Thyroid gland (tissue), 4 donors: ENCODE measurements around the gene LMO1. TPM values are rescaled to one million over a fixed set of nuclear protein-coding genes. Genes with fewer than 3 reads are reported as not detected.

Source experiments
- DNase-seq, 2 donors: peaks; one replicate each; pipeline ENCODE4 v3.0.0-alpha.2; 2019
- H3K27ac ChIP-seq, 3 donors: fragments of 200-600 bp; sonication (generic); 1 replicate in 2 of 3; 2 replicates in 1 of 3; pipeline ENCODE4 v1.5.1; 2016 to 2019; ENCODE audit warnings: mild to moderate bottlenecking in 1 of 3, moderate library complexity in 1 of 3
- H3K27me3 ChIP-seq: fragments of 200-600 bp; sonication (generic); one replicate; pipeline ENCODE4 v1.5.1; 2019
- H3K36me3 ChIP-seq, 2 donors: fragments of 200-600 bp; sonication (generic); one replicate each; pipeline ENCODE4 v1.5.1; 2016 to 2019
- H3K4me1 ChIP-seq, 2 donors: fragments of 200-600 bp; sonication (generic); one replicate each; pipeline ENCODE4 v1.5.1; 2017 to 2019
- H3K4me3 ChIP-seq, 3 donors: fragments of 200-600 bp; sonication (generic); replicated peaks in 1 of 3; 1 replicate in 2 of 3; 2 replicates in 1 of 3; pipeline ENCODE4 v1.5.1; 2016; ENCODE audit warnings: mild to moderate bottlenecking in 1 of 3
- H3K9me3 ChIP-seq: fragments of 200-600 bp; sonication (generic); one replicate; pipeline ENCODE4 v1.5.1; 2017
- POLR2A ChIP-seq, 2 donors: fragments of 450-650 bp; IDR thresholded peaks; one replicate each; pipeline ENCODE4 v1.6.1; 2017; ENCODE audit warnings: antibody characterized with exemption in 2 of 2, mild to moderate bottlenecking in 2 of 2, moderate library complexity in 1 of 2
- WGBS, 2 donors: methylation state at CpG; one replicate each; pipeline ENCODE4 v1.1.5; 2017; 5-methylcytosine and 5-hydroxymethylcytosine counted together
- intact Hi-C: fragments of 100-400 bp; cut with DNase I; formaldehyde crosslinking; loops from one replicate; pipeline ENCODE4 v1.15.1; 2023
- total RNA-seq, 4 donors: library from RNA; depleted of rRNA; stranded (reverse); fragments of >200 nt; gene quantifications; one replicate each; pipeline ENCODE4 v1.2.3, GENCODE V29; 2016
- TF ChIP-seq, protein P1 (sequence below), 6 experiments: fragments of 200-600 bp in 3 of 6; fragments of 450-650 bp in 3 of 6; sonication (generic) in 3 of 6; IDR thresholded peaks; one replicate each; pipeline ENCODE4 v1.5.1; 2016 to 2019; ENCODE audit warnings: antibody characterized with exemption in 6 of 6, mild to moderate bottlenecking in 2 of 6, inconsistent platforms in 1 of 6, moderate library complexity in 1 of 6

The LMO1 gene
- total RNA-seq, 4 donors from 2014 or later: 0.59 TPM; not detected in 3

DNA sequence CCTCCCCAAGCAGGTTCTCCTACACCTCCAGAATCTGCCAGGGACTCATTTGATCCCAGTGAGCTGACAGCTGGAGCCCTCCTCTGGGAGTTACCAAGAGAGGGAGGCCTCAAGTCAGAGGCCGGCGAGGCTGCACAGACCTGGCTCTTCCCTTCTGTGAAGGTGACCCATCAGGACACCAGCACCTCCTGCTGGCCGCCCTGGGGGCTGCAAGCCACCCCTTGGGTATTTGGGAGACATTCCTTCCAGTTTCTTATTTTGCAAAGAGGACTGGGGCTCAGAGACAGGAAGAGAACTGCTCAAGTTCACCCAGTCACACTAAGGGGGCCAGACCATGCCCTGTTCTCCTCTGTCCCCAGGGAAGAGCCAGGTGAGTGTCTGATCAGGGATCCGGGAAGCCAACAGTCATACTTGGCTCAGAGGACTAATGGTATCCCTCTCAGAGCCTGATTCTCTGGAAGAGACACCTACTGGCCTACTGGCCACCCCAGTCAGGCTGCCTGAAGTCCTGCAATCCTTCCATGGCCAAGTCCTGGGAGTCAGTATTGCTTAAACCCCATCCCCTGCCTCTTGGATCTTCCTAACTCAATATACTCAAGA, 54.4 kb downstream of the LMO1 start:
- Histone ChIP-seq H3K36me3 (no peaks in the 10 kb centered on the region), H3K9me3 (no peaks in the 10 kb centered on the region), H3K27me3 (no peaks in the 10 kb centered on the region), H3K4me1 (no peaks in the 10 kb centered on the region), H3K4me3 (no peak overlapping the region), H3K27ac (no peak overlapping the region)
- no peak for DNase-seq
- no peak for TF ChIP-seq POLR2A (IDR thresholded peaks at IDR 0.05)
- TF ChIP-seq, protein P1, sequence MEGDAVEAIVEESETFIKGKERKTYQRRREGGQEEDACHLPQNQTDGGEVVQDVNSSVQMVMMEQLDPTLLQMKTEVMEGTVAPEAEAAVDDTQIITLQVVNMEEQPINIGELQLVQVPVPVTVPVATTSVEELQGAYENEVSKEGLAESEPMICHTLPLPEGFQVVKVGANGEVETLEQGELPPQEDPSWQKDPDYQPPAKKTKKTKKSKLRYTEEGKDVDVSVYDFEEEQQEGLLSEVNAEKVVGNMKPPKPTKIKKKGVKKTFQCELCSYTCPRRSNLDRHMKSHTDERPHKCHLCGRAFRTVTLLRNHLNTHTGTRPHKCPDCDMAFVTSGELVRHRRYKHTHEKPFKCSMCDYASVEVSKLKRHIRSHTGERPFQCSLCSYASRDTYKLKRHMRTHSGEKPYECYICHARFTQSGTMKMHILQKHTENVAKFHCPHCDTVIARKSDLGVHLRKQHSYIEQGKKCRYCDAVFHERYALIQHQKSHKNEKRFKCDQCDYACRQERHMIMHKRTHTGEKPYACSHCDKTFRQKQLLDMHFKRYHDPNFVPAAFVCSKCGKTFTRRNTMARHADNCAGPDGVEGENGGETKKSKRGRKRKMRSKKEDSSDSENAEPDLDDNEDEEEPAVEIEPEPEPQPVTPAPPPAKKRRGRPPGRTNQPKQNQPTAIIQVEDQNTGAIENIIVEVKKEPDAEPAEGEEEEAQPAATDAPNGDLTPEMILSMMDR (IDR thresholded peaks at IDR 0.05): peak in 1 of 6 experiments; percentile 15
- intact Hi-C loops: no loop called here
- WGBS, 2 donors: 66 to 67% methylated on average over 4 of the region's 4 CpGs

DNA sequence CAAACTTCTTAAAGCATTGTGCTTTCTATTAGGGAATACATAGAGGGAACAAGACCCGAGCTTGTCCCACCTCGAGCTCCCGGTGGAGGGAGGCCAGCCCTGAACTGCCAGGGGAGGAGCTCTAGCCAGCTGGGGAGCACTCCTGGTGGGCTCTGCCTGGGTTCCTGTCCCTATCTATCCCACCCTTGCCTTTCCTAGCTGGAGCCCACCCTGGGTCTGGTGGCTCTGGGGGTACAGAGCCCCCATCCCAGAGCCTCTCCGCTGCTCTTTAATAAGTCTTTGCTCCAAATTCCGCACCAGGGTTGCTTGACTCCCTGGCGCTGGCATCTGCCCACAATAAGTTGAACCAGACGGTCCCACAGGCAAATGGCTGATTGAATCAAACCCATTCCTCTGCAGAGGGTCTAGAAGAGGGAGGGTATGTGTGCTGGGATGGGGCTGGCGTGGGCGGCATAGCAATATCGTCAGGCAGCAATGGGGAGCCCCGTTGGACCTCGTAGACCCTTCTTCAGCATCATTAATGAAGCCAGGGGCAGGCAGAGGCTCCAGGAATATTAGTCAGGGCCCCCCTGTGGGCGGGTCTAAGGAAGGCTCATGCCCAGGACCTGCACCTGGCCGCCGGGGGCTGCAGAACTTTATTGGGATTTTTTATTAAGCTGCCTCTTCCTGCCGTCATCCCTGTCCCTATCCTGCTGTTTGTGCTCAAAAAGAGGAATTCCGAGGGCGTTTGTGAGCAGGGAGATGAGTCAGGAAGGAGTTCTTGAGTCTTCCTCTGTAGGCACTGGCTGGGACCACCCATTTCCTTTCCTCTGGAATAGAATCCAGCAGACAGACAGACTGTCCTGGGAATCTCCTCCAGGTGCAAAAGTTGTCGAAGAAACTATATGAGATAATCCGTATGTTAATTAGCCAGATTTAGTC, 56.3 kb downstream of the LMO1 start:
- no peak for DNase-seq
- H3K4me1 ChIP-seq: no peaks in the 10 kb centered on the region
- TF ChIP-seq POLR2A (IDR thresholded peaks at IDR 0.05): no peak
- TF ChIP-seq, protein P1 (IDR thresholded peaks at IDR 0.05): no peak
- no peak overlapping the region for H3K4me3 ChIP-seq
- intact Hi-C loops: no loop called here
- WGBS, 2 donors: 68 to 73% methylated on average over 19 to 20 of the region's 20 CpGs
- H3K27ac ChIP-seq: no peak overlapping the region
- no peaks in the 10 kb centered on the region for H3K9me3 ChIP-seq
- no peaks in the 10 kb centered on the region for H3K27me3 ChIP-seq
- H3K36me3 ChIP-seq: no peaks in the 10 kb centered on the region

DNA sequence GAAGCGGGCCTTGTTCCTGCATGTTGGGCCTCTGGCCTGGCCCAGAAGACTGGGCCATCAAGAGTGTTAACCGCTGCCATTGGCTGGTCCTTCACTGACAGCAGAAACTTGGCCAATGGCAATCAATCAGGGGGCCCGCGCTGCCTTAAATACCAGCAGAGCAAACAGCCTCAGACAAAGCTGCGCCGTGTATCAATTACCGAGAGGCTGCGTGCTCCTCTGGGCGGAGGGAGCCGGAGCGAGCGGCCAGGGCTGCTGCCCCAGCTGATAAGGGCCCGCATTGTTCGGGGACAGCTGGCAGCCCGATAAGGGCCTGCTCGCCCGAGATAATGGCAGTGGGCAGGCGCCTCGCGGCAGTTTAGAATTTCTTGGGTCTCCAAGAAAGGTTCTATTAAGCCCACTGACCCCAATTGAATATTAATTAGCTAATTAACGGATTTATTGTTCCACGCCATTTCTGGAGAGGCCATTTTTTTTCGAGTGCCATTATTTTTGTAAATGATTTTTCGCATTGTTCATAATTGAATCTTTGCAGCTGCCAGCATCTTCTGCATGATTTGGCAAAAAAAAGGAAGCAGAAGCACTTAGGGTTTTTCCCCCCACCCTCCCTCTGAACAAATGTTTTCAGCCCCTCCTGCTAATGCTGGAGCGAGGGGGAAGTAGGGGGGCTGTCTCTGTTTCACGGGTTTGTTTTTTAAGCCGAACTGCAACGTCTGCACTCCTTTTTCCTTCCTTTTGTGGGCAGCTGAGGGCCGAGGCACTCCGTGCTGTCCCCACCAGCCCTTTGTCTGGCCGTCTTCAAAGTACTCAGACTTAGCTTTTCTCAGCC, 57.2 kb downstream of the LMO1 start:
- H3K27me3 ChIP-seq: no peaks in the 10 kb centered on the region
- H3K4me3 ChIP-seq: no peak overlapping the region
- TF ChIP-seq, protein P1 (IDR thresholded peaks at IDR 0.05): no peak
- no peak for TF ChIP-seq POLR2A (IDR thresholded peaks at IDR 0.05)
- WGBS, 2 donors: 54 to 57% methylated on average over 29 to 31 of the region's 31 CpGs
- no peak for DNase-seq
- H3K9me3 ChIP-seq: no peaks in the 10 kb centered on the region
- intact Hi-C loops: no loop called here
- no peaks in the 10 kb centered on the region for H3K4me1 ChIP-seq
- no peak overlapping the region for H3K27ac ChIP-seq
- no peaks in the 10 kb centered on the region for H3K36me3 ChIP-seq

DNA sequence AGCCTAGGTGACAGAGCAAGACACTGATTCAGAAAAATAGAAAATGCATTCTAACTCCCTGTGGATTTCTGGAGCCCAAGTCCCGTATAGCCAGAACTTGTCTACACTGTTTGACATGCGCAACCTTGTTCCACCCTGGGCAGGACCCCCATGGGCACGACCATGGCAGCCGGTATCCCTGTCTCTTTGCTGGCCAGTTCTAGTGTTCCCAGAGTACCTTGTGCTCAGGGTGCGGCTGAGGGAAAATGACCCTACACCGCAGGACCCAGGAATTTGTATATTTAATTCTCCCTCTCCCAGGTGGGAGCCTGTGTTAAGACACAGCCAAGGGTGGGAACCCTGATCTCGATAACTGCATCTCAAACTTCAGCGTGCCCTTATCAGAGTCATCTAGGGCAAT, 58.1 kb downstream of the LMO1 start:
- H3K4me3 ChIP-seq: no peak overlapping the region
- no peaks in the 10 kb centered on the region for H3K27me3 ChIP-seq
- H3K9me3 ChIP-seq: no peaks in the 10 kb centered on the region
- H3K36me3 ChIP-seq: no peaks in the 10 kb centered on the region
- no peaks in the 10 kb centered on the region for H3K4me1 ChIP-seq
- no peak overlapping the region for H3K27ac ChIP-seq
- no peak for TF ChIP-seq POLR2A (IDR thresholded peaks at IDR 0.05)
- TF ChIP-seq, protein P1 (IDR thresholded peaks at IDR 0.05): no peak
- DNase-seq: no peak
- intact Hi-C loops: no loop called here
- 94 to 99% methylated on average over 8 of the region's 8 CpGs for WGBS, 2 donors
